ENCODE data around the gene FGF4. TPM values are rescaled to one million over a fixed set of nuclear protein-coding genes. Genes with fewer than 3 reads are reported as not detected.

FGF4 gene
- total and polyA plus RNA-seq, 7 donors = not detected

GRCh38 chr11:69787906-69788305 is 12.8 kb upstream of the FGF4 start:
- Histone ChIP-seq H3K4me3 (no peak overlapping the region), H3K27me3 (ENCODE audit: insufficient read depth in 3 of 3, low read length in 2 of 3) (peaks cover 0 to 25% (median 6%) of the 10 kb centered on the region in 3 donors), H3K9me3 (no peaks in the 10 kb centered on the region), H3K4me1 (no peaks in the 10 kb centered on the region), H3K27ac (no peak overlapping the region), H3K36me3 (ENCODE audit: insufficient read depth in 1 of 2, low read depth in 1 of 2) (no peaks in the 10 kb centered on the region)
- no peak for ATAC-seq
- TF ChIP-seq CTCF (IDR thresholded peaks at IDR 0.05) = no peak
- intact Hi-C loops (cut with DNase I) = no loop called here
- DNase-seq = no peak
- 85 to 91% (median 85%) methylated on average over 10 of the region's 10 CpGs for WGBS, 3 donors

- no peak for ATAC-seq
- peaks cover 0 to 23% (median 6%) of the 10 kb centered on the region in 3 donors for H3K27me3 ChIP-seq (ENCODE audit: insufficient read depth in 3 of 3, low read length in 2 of 3)
- no peaks in the 10 kb centered on the region for H3K4me1 ChIP-seq
- no peak overlapping the region for H3K27ac ChIP-seq
- intact Hi-C loops (cut with DNase I) = no loop called here
- WGBS, 3 donors = 41 to 57% (median 51%) methylated on average over 4 of the region's 4 CpGs
- H3K4me3 ChIP-seq = no peak overlapping the region
- no peaks in the 10 kb centered on the region for H3K36me3 ChIP-seq (ENCODE audit: insufficient read depth in 1 of 2, low read depth in 1 of 2)
- no peak for TF ChIP-seq CTCF (IDR thresholded peaks at IDR 0.05)
- no peaks in the 10 kb centered on the region for H3K9me3 ChIP-seq
- DNase-seq = no peak
These were observed 12.3 kb upstream of the FGF4 start for GRCh38 chr11:69787457-69787856.

- Histone ChIP-seq H3K27ac (no peak overlapping the region), H3K9me3 (no peaks in the 10 kb centered on the region), H3K27me3 (ENCODE audit: insufficient read depth in 3 of 3, low read length in 2 of 3) (peaks cover 0 to 23% (median 3%) of the 10 kb centered on the region in 3 donors), H3K4me3 (no peak overlapping the region), H3K36me3 (ENCODE audit: insufficient read depth in 1 of 2, low read depth in 1 of 2) (no peaks in the 10 kb centered on the region), H3K4me1 (no peaks in the 10 kb centered on the region)
- DNase-seq (no peak), ATAC-seq (no peak)
- no peak for TF ChIP-seq CTCF (IDR thresholded peaks at IDR 0.05)
- 61 to 76% (median 63%) methylated on average over 8 of the region's 8 CpGs for WGBS, 3 donors
- intact Hi-C loops (cut with DNase I) = no loop called here
These were observed 6.1 kb upstream of the FGF4 start for GRCh38 chr11:69781241-69781640.

GRCh38 chr11:69778373-69778772 is 3.2 kb upstream of the FGF4 start:
- intact Hi-C loops (cut with DNase I) = no loop called here
- H3K4me1 ChIP-seq = no peaks in the 10 kb centered on the region
- H3K36me3 ChIP-seq (ENCODE audit: insufficient read depth in 1 of 2, low read depth in 1 of 2) = no peaks in the 10 kb centered on the region
- ATAC-seq = no peak
- no peak for DNase-seq
- no peak overlapping the region for H3K27ac ChIP-seq
- no peaks in the 10 kb centered on the region for H3K9me3 ChIP-seq
- 85 to 87% (median 86%) methylated on average over 8 of the region's 8 CpGs for WGBS, 3 donors
- no peak overlapping the region for H3K4me3 ChIP-seq
- TF ChIP-seq CTCF (IDR thresholded peaks at IDR 0.05) = no peak
- peaks cover 12 to 49% (median 19%) of the 10 kb centered on the region in 3 donors for H3K27me3 ChIP-seq (ENCODE audit: insufficient read depth in 3 of 3, low read length in 2 of 3)
